ENCODE measurements around the gene ZNF423.

GRCh38 chr16:49855822-49856671, at the start of gene ZNF423:
- TF ChIP-seq CTCF (IDR thresholded peaks at IDR 0.05) (no peak), POLR2A (IDR thresholded peaks at IDR 0.05) (no peak)
